ENCODE measurements around the gene TNRC6C. TPM values are rescaled to one million over a fixed set of nuclear protein-coding genes. Genes with fewer than 3 reads are reported as not detected.

Gene TNRC6C
- total RNA-seq, 4 donors from 2014 or later: 6.4 to 20.5 (median 10.5) TPM

- no peak for TF ChIP-seq CTCF (IDR thresholded peaks at IDR 0.05)
Observed at GRCh38 chr17:78049609-78050008, 91.1 kb downstream of the TNRC6C start.

GRCh38 chr17:78051186-78051972 lies 92.9 kb downstream of the TNRC6C start:
- ATAC-seq (ENCODE audit: low FRiP score): no peak
- DNase-seq (ENCODE audit: low spot score): no peak
- TF ChIP-seq CTCF (IDR thresholded peaks at IDR 0.05): no peak

More at GRCh38 chr17:78049609-78050008, 91.1 kb downstream of the TNRC6C start:
- no peak for ATAC-seq (ENCODE audit: low FRiP score)
- DNase-seq (ENCODE audit: low spot score): no peak

- DNase-seq (ENCODE audit: low spot score) (no peak), ATAC-seq (ENCODE audit: low FRiP score) (no peak)
- no peak for TF ChIP-seq CTCF (IDR thresholded peaks at IDR 0.05)
Observed at GRCh38 chr17:78053777-78054468, 95.4 kb downstream of the TNRC6C start.

GRCh38 chr17:78057113-78057740 lies 98.7 kb downstream of the TNRC6C start:
- DNase-seq (ENCODE audit: low spot score) (no peak), ATAC-seq (ENCODE audit: low FRiP score) (no peak)
- TF ChIP-seq CTCF (IDR thresholded peaks at IDR 0.05): no peak

- ATAC-seq (ENCODE audit: low FRiP score) (no peak), DNase-seq (ENCODE audit: low spot score) (no peak)
- no peak for TF ChIP-seq CTCF (IDR thresholded peaks at IDR 0.05)
Observed at GRCh38 chr17:78058001-78058400, 99.5 kb downstream of the TNRC6C start.

- ATAC-seq (ENCODE audit: low FRiP score): no peak
- DNase-seq (ENCODE audit: low spot score): no peak
- TF ChIP-seq CTCF (IDR thresholded peaks at IDR 0.05): no peak
Observed at GRCh38 chr17:78058581-78058980, 100.1 kb downstream of the TNRC6C start.

Measured in omental fat pad (tissue), 4 donors.